Fibroblast of skin of scalp (primary cell): ENCODE measurements around the gene TMEM106C.
A peak's percentile ranks its signal among the peaks of the same experiment; 100 is the strongest.

ENCODE experiments used
- DNase-seq: peaks from one replicate; pipeline ENCODE4 v3.0.0-alpha.2; 2013

The TMEM106C gene

GRCh38 chr12:47999816-48000215 is 36.4 kb downstream of the TMEM106C start:
- no peak for DNase-seq

- peak; percentile 52 for DNase-seq
Measured at GRCh38 chr12:48000878-48001504, 37.6 kb downstream of the TMEM106C start.

GRCh38 chr12:48001505-48002413 is 38.4 kb downstream of the TMEM106C start:
- DNase-seq = peak; percentile 33

- no peak for DNase-seq
Measured at GRCh38 chr12:48002414-48002730, 39.0 kb downstream of the TMEM106C start.

GRCh38 chr12:48002773-48003218 is 39.4 kb downstream of the TMEM106C start:
- DNase-seq = peak; percentile 12

GRCh38 chr12:48003226-48004052 is 40.0 kb downstream of the TMEM106C start:
- no peak for DNase-seq

GRCh38 chr12:48004053-48004941 is 40.9 kb downstream of the TMEM106C start, which contains the start of gene COL2A1:
Gene COL2A1 (minus strand): TSS chr12:48004476. CDS start chr12:48004321, 155 bp downstream.
- DNase-seq = peak; percentile 24

GRCh38 chr12:48005001-48005749 is 41.8 kb downstream of the TMEM106C start:
- DNase-seq = no peak

- no peak for DNase-seq
Measured at GRCh38 chr12:48005750-48006021, 42.3 kb downstream of the TMEM106C start.

GRCh38 chr12:48007206-48007605 is 43.8 kb downstream of the TMEM106C start:
- DNase-seq = no peak

- DNase-seq = no peak
Measured at GRCh38 chr12:48008349-48008748, 45.0 kb downstream of the TMEM106C start.

GRCh38 chr12:48008950-48009349 is 45.6 kb downstream of the TMEM106C start:
- DNase-seq = no peak

GRCh38 chr12:48009471-48009870 is 46.1 kb downstream of the TMEM106C start:
- no peak for DNase-seq

GRCh38 chr12:48010366-48010970 is 47.1 kb downstream of the TMEM106C start:
- DNase-seq = no peak

- DNase-seq = no peak
Measured at GRCh38 chr12:48012070-48012469, 48.7 kb downstream of the TMEM106C start.

- DNase-seq = no peak
Measured at GRCh38 chr12:48013287-48013686, 49.9 kb downstream of the TMEM106C start.

- no peak for DNase-seq
Measured at GRCh38 chr12:48015129-48015528, 51.7 kb downstream of the TMEM106C start.

- DNase-seq = no peak
Measured at GRCh38 chr12:48015954-48016353, 52.6 kb downstream of the TMEM106C start.

GRCh38 chr12:48016373-48017020 is 53.1 kb downstream of the TMEM106C start:
- DNase-seq = no peak

- DNase-seq = no peak
Measured at GRCh38 chr12:48017496-48017895, 54.1 kb downstream of the TMEM106C start.
